MCF 10A (cell line): ENCODE measurements around the gene EPHB1. TPM values are rescaled to one million over a fixed set of nuclear protein-coding genes. Genes with fewer than 3 reads are reported as not detected.
"Not testable (repeated sequence)": the region's sequence is repeated elsewhere in the genome, so short reads cannot be mapped to it uniquely, and the experiment has no call there.

Source experiments
- BruUV-seq: library from RNA; stranded (reverse); fragments of 400-500 nt; replicated peaks from 2 replicates; lab custom pipeline; 2021; lab: Mats Ljungman, UMichigan
- CTCF ChIA-PET: fragments of 300-600 bp; sonication (Branson Sonifier 250); formaldehyde crosslinking; extraction: SDS; loops from one replicate; lab custom pipeline; 2021; ENCODE audit warnings: antibody characterized with exemption, inconsistent platforms; lab: Yijun Ruan, JAX
- POLR2A ChIA-PET: fragments of 300-600, 350-650 bp; sonication (Branson Sonifier 250); formaldehyde crosslinking; extraction: SDS; loops from one replicate; lab custom pipeline; 2020; ENCODE audit warnings: antibody characterized with exemption, inconsistent platforms; lab: Yijun Ruan, JAX
- DNase-seq: peaks from one replicate; pipeline ENCODE4 v3.0.0-alpha.2; 2018; ENCODE audit not compliant: unreplicated experiment
- H3K27ac Mint-ChIP-seq: one replicate; pipeline ENCODE4 v1.8.0; 2022; ENCODE audit warnings: mild to moderate bottlenecking, low read depth, mixed read lengths; ENCODE audit not compliant: unreplicated experiment
- H3K27me3 Mint-ChIP-seq: one replicate; pipeline ENCODE4 v1.8.0; 2022; ENCODE audit warnings: mixed read lengths; ENCODE audit not compliant: insufficient read depth, unreplicated experiment
- H3K36me3 Mint-ChIP-seq: one replicate; pipeline ENCODE4 v1.8.0; 2022; ENCODE audit warnings: mild to moderate bottlenecking, moderate library complexity, mixed read lengths; ENCODE audit not compliant: insufficient read depth, unreplicated experiment
- H3K4me1 Mint-ChIP-seq: one replicate; pipeline ENCODE4 v1.8.0; 2022; ENCODE audit warnings: mixed read lengths; ENCODE audit not compliant: insufficient read depth, unreplicated experiment
- H3K4me3 Mint-ChIP-seq: one replicate; pipeline ENCODE4 v1.8.0; 2022; ENCODE audit warnings: mild to moderate bottlenecking, moderate library complexity, mixed read lengths; ENCODE audit not compliant: unreplicated experiment
- H3K9me3 Mint-ChIP-seq: one replicate; pipeline ENCODE4 v1.8.0; 2022; ENCODE audit warnings: mixed read lengths; ENCODE audit not compliant: unreplicated experiment
- CTCF ChIP-seq: fragments of 200-600 bp; IDR thresholded peaks from one replicate; pipeline ENCODE4 v1.8.0; 2022; ENCODE audit warnings: antibody characterized with exemption, mild to moderate bottlenecking; ENCODE audit not compliant: unreplicated experiment
- intact Hi-C: fragments of 100-400 bp; cut with micrococcal nuclease; formaldehyde crosslinking; loops from 2 replicates; pipeline ENCODE4 v1.14.1; 2022
- total RNA-seq: library from RNA; stranded (reverse); gene quantifications from 2 replicates; pipeline ENCODE4 v1.2.3, GENCODE V29; 2022

Gene EPHB1
- total RNA-seq, 1 experiment from 2014 or later, result not detected

- BruUV-seq, result no TSS peak
- Mint-ChIP-seq H3K4me1 (no peaks in the 10 kb centered on the region), H3K9me3 (peaks cover 24% of the 10 kb centered on the region), H3K27me3 (no peaks in the 10 kb centered on the region), H3K36me3 (no peaks in the 10 kb centered on the region), H3K27ac (no peak overlapping the region), H3K4me3 (no peak overlapping the region)
- ChIA-PET CTCF (no interaction called here), POLR2A (no interaction called here)
- DNase-seq, result peak; percentile 18
- TF ChIP-seq CTCF, result no peak
- intact Hi-C loops, result no loop called here
Observed at GRCh38 chr3:135106445-135106844, 311.4 kb downstream of the EPHB1 start.

- no peak for TF ChIP-seq CTCF
- no peak overlapping the region for H3K27ac Mint-ChIP-seq
- no peak for DNase-seq
- CTCF ChIA-PET, result no interaction called here
- H3K36me3 Mint-ChIP-seq, result no peaks in the 10 kb centered on the region
- no peaks in the 10 kb centered on the region for H3K4me1 Mint-ChIP-seq
- BruUV-seq, result no TSS peak
- POLR2A ChIA-PET, result no interaction called here
- peaks cover 24% of the 10 kb centered on the region for H3K9me3 Mint-ChIP-seq
- intact Hi-C loops, result no loop called here
- H3K4me3 Mint-ChIP-seq, result no peak overlapping the region
- H3K27me3 Mint-ChIP-seq, result no peaks in the 10 kb centered on the region
Observed at GRCh38 chr3:135107043-135107442, 312.0 kb downstream of the EPHB1 start.

- POLR2A ChIA-PET, result interaction anchor here (0.9 kb wide), 1 partner anchor 24 kb away, joined by 3 read pairs; no protein-coding TSS in a partner anchor
- no peaks in the 10 kb centered on the region for H3K27me3 Mint-ChIP-seq
- no peak for TF ChIP-seq CTCF
- peaks cover 16% of the 10 kb centered on the region for H3K9me3 Mint-ChIP-seq
- CTCF ChIA-PET, result interaction anchor here (0.8 to 1.0 kb wide), 2 partner anchors 10 to 18 kb away, joined by 3 read pairs; no protein-coding TSS in a partner anchor
- intact Hi-C loops, result no loop called here
- DNase-seq, result no peak
- no peaks in the 10 kb centered on the region for H3K36me3 Mint-ChIP-seq
- no TSS peak for BruUV-seq
- H3K4me3 Mint-ChIP-seq, result no peak overlapping the region
- H3K27ac Mint-ChIP-seq, result no peak overlapping the region
- no peaks in the 10 kb centered on the region for H3K4me1 Mint-ChIP-seq
Observed at GRCh38 chr3:135109681-135110080, 314.6 kb downstream of the EPHB1 start.

GRCh38 chr3:135114551-135114950 is 319.5 kb downstream of the EPHB1 start:
- H3K36me3 Mint-ChIP-seq, DNase-seq, H3K4me3 Mint-ChIP-seq, POLR2A ChIA-PET, BruUV-seq, intact Hi-C loops, H3K27me3 Mint-ChIP-seq, H3K27ac Mint-ChIP-seq, H3K4me1 Mint-ChIP-seq: not testable (repeated sequence)
- H3K9me3 Mint-ChIP-seq, result peaks cover 17% of the 10 kb centered on the region
- CTCF ChIA-PET, result interaction anchor here (0.6 kb wide), 1 partner anchor 11 kb away, joined by 5 read pairs; no protein-coding TSS in a partner anchor

- H3K36me3 Mint-ChIP-seq, result no peaks in the 10 kb centered on the region
- no peak for DNase-seq
- H3K27ac Mint-ChIP-seq, result no peak overlapping the region
- ChIA-PET POLR2A (no interaction called here), CTCF (no interaction called here)
- no peaks in the 10 kb centered on the region for H3K4me1 Mint-ChIP-seq
- BruUV-seq, result no TSS peak
- peaks cover 23% of the 10 kb centered on the region for H3K9me3 Mint-ChIP-seq
- no peaks in the 10 kb centered on the region for H3K27me3 Mint-ChIP-seq
- intact Hi-C loops, result no loop called here
- TF ChIP-seq CTCF, result no peak
- no peak overlapping the region for H3K4me3 Mint-ChIP-seq
Observed at GRCh38 chr3:135117977-135118376, 322.9 kb downstream of the EPHB1 start.
